ENCODE results near the gene PSMC5.

Gene PSMC5

DNA sequence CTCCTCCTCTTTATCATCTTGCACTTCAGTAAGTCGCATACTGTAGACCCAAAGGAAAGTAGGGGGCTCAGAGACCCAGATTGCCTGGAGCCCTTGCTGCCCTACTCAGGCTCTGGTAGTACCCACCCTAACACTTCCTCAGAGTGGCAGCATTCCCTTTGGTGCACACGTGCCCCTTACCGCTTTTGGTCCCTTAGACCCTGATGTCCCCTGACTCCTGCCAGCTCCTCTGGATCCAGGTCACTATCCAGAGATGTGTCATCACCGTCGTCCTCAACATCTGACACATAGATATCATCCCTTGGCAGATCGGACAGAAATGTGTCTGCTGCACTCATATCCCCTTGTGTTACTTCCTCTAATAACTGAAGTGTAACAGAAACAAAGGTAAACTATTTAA, 5.4 kb upstream of the PSMC5 start:
- DNase-seq, result no peak

DNA sequence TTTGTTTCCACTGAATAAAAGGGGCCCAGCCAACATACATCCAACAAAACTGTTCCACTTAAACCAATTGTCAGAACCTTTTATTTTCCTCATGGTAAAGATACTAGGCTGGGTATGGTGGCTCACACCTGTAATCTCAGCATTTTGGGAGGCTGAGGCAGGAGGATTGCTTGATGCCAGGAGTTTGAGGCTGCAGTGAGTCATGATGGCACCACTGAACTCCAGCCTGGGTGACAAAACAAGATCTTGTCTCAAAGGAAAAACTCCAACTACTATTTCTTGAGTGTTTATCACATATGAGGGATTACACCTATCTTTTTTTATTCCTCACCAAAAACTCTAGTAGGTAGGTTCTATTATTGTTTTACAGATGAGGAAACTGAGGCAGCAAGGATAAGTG, 4.7 kb upstream of the PSMC5 start:
- DNase-seq, result no peak

GRCh38 chr17:63823659-63824331, 3.4 kb upstream of the PSMC5 start:
- no peak for DNase-seq

- no peak for DNase-seq
Observed at GRCh38 chr17:63824362-63824761, 2.9 kb upstream of the PSMC5 start.

- DNase-seq, result no peak
Observed at GRCh38 chr17:63826468-63827001, 696 bp upstream of the PSMC5 start.

GRCh38 chr17:63827801-63828221, 580 bp downstream of the PSMC5 start:
- no peak for DNase-seq

DNA sequence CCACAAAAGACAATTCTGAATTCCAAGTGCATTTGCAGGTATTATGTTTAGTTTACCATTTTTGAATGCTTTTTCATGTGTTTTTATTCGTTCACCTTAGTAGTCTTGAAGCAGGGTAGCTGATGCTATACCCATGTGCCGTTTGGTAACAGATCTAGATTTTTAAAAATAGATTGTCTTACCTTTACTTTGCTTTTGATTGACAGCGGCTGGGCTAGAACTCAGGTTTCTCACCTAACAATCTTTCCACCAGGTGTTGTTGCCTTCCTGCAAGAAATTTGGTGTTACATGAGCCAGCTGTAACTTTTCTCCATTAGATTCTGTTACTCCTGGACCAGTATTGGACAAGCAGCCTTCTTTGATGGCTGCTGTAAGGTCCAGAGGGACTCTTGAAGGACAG, 1.7 kb downstream of the PSMC5 start:
- no peak for DNase-seq

- no peak for DNase-seq
Observed at GRCh38 chr17:63830278-63830677, 3.0 kb downstream of the PSMC5 start.

DNA sequence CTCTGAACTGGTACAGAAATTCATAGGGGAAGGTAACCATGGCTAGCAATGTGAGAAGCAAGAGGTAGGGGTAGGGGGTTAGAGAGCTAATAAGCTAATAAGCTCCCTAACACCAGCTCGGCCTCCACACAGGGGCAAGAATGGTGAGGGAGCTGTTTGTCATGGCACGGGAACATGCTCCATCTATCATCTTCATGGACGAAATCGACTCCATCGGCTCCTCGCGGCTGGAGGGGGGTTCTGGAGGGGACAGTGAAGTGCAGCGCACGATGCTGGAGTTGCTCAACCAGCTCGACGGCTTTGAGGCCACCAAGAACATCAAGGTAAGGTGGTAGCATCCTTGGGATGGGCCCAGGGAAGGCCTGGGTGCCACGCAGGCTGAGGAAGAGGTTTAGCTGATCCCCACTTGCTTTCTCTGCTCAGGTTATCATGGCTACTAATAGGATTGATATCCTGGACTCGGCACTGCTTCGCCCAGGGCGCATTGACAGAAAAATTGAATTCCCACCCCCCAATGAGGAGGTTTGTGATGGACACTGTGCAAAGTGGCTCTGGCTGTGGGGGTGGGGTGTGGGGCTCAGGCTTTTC, 3.8 kb downstream of the PSMC5 start:
- DNase-seq, result no peak

GRCh38 chr17:63831505-63831904, 4.3 kb downstream of the PSMC5 start:
- DNase-seq, result no peak

DNA sequence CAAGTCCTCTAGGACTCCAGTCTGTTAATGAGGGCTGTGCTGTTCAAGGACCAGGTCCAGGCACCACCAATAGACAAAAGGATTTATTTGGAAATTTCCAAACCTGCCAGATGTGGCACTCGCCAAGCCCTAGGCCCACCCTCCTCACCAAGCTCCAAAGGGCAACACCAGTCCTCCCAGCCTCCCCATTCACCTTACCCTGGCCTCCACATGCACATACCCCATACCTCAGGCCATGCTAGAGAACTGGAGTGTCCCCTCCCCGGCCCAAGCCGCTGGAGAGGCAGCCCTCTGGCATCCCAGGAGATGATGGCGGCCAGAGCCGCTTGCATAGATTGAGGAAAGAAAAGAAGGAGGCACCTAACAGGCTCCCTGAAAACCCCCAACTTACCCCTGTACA, 4.8 kb downstream of the PSMC5 start:
- no peak for DNase-seq

GRCh38 chr17:63832455-63832854, 5.2 kb downstream of the PSMC5 start:
- DNase-seq, result no peak

DNA sequence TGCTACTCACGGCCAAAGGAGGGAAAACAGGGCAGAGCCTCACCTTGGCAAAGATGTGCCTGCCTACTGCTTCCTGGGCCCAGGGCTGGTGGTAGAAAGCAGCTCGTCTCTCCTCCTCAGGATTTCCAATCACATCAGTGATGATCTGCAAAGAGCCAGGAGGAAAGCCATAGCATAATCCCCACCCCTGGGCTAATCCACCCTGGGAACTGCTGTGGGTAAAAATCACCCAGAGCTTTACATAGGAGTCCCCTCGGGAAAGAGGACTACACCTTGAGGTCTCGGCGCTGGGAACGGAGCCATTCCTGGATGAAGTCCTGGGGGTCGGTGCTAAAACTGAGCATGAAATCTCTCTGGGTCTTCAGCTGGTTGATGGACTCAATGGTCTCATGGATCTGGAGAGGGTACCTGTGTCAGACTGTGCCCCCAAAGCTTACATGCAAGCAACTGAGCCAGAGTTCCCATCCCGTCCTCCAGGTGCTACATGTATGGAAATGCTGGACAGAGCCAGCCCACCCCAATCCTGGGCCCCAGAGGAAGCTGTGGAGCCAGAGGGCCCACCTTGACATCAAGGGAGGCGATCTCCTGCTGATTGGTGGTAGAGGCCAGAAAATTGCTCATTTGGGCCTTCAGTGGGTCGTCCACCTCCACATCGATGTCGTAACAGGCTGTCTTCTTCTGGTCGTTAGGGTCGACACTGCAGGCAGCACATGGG, 6.0 kb downstream of the PSMC5 start:
- DNase-seq, result no peak

DNA sequence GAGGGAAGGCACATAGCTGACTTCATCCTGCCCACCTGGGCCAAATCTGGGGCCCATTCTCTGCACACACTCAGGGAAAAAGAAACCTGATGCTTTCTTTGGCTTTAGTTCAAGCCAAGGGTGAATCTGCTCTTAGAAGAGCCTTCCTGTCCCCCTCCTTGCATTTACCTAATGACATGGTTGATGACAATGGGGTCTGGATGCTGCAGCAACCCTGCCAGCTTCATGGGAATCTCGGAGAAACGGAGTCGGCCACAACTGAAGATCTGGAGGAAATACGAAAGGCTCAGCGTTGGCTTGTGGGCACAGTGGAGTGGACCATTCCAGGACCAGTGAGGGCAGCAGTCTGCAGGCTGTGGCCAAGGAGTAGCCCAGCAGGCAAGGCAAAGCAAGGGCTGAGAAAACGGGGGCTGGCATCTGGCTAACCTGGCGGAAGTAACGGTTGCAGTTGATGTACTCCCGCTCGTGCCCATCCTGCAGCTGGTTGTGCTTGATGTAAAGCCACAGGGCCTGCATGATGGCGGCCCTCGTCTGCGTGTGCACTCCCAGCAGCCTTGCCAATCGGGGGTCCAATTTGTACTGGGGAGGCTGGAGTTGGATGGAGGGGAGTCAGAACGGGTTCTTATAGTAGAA, 6.6 kb downstream of the PSMC5 start:
- no peak for DNase-seq

DNA sequence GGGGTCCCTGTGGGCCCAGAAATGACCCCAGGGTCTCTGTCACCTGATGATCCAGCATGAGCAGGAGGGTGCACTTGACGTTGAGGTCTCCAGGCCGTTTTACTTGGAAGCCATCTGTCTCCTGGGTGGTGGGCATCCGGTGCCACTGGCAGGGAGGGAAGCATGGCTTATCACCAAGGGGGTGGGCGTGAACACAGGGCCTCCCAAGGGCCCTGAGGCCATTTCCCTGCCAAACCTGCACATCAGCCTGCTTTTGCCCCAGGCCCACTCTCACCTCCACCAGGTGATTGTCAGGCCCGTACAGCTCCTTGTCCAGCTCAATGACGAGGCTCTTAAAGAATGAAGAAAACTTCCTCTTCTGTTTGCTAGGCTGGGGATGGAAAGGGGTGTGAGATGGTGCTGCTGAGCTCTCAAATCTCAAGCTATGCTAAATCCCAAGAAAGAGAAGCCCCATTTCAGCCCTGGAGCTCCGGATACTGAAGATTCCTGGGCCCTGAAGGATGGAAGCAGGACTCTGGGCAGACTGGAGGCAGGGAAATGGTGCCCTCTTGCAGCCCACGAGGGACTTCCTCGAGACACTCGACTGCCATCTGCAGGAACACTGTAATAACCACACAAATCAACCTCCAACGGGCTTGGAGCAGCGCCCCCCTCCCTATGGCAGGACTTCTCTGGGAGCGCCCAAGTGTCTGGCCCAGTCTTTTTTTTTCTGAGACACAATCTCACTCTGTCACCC, 7.4 kb downstream of the PSMC5 start:
- no peak for DNase-seq

DNA sequence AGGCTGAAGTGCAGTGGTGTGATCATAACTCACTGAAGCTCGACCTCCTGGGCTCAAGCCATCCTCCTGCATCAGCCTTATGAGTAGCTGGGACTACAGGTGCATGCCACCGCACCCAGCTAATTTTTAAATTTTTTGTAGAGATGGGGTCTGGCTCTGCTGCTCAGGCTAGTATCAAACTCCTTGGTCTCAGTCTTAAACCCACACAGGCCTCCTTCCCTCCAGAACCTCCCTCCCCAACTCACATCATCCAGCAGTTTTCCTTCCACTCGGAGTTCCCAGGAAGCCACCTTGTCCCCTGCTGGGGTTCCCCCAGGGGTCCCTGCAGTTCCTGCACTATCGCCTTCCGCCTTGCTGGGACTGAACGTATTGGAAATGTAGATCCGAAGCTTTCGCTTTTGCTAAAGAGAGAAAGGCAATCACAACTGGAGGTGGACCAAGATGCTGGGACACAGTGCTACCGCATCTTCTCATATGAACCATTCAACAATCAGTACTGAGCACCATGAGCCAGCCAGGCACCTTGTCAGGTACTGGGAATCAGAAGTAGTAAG, 8.0 kb downstream of the PSMC5 start:
- no peak for DNase-seq

DNA sequence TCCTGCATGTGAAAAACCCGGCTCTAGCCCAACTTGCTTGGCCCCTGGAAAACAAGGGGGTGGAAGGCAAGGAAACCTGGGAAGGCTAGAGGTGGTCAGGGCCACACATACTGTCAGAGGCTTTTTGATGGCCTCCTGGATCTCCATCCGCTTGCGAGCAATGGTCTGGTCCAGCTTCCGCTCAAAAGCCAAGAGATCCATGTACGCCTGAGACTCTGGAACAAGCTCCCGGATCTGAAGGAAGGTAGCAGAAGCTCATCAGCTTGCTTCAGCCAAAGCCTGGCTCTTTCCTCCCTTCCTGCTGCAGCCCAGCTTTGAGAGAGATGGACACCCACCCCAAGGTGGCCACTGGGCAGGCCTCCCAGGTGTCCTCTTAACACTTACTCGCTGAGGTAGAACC, 9.6 kb downstream of the PSMC5 start:
- no peak for DNase-seq

GRCh38 chr17:63837480-63837879, 10.2 kb downstream of the PSMC5 start:
- no peak for DNase-seq

DNA sequence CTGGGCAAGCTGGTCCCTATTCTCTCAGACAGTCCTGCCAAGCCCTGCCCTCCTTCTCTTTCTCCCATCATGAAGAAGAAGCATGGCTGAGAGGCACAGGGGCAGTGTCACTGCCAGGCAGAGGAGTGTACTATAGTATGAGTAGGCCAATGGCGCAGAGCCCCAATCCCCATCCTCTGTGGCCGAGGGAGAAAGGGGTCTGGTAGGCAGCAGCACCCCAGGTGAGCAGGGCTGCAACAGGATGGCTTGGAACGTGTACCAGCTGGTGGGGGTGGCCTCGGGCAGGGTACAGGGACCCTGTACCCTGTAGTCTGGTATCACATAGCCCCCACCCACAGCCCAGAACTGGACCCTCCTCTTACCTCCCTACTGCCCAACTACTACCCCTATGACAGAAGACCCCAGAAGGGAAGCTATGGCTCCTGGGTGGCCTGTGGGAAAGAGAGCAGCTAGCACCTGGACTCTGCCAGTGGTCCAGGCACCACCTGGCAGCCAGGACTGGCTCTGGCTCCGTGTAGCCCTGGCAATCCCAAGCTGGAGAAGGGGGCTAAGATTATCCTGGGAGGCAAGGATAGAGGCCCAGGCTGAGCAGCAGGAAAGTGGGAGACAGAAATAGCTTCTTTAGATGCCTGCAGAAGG, 10.8 kb downstream of the PSMC5 start:
- no peak for DNase-seq

DNA sequence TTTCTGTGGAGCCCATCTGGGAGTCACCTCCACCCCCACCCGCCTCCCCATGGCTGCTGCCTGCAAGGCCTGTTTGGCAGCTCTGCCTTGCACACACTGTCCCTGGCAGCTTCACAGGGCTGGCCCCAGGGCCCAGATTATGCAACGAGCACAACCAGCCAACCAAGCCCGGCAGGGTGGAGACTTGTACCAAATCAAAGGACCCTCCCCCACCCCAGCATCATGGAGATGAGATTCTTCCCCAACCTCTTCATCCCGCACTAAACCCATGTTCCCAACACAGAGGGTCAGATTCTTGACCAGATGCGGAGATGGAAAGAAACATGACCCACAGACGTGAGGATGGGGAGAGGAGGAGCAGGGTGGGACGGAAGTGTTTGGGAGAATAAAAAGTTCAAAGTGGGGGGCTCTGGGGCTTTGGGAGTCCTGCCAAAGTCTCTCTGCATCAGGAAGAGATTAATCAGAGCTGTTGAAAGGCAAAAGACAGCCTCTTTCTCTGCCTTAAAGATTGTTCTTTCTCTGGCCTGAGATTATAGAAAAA, 11.5 kb downstream of the PSMC5 start:
- DNase-seq, result no peak

- no peak for DNase-seq
Observed at GRCh38 chr17:63840591-63841349, 13.5 kb downstream of the PSMC5 start.

Measured in activated gamma-delta T cell (primary cell).